Inferior parietal cortex (tissue), 1 donor: ENCODE results near the gene EDC3.
"Not testable (repeated sequence)": the region's sequence is repeated elsewhere in the genome, so short reads cannot be mapped to it uniquely, and the experiment has no call there.

Experiments
- DNase-seq: peaks from one replicate; pipeline ENCODE4 v3.0.0-alpha.2; 2016; ENCODE audit errors: extremely low spot score

The EDC3 gene

GRCh38 chr15:74611834-74612233, 84.0 kb downstream of the EDC3 start:
- DNase-seq: no peak

GRCh38 chr15:74611341-74611740, 84.5 kb downstream of the EDC3 start:
- DNase-seq: no peak

- DNase-seq: no peak
Observed at GRCh38 chr15:74610302-74610951, 85.4 kb downstream of the EDC3 start.

- DNase-seq: no peak
Observed at GRCh38 chr15:74609938-74610301, 85.9 kb downstream of the EDC3 start.

GRCh38 chr15:74608786-74609185, 87.0 kb downstream of the EDC3 start:
- no peak for DNase-seq

GRCh38 chr15:74605795-74606150, 90.1 kb downstream of the EDC3 start:
- no peak for DNase-seq

- DNase-seq: no peak
Observed at GRCh38 chr15:74604983-74605794, 90.6 kb downstream of the EDC3 start.

- no peak for DNase-seq
Observed at GRCh38 chr15:74603789-74604705, 91.8 kb downstream of the EDC3 start.

- no peak for DNase-seq
Observed at GRCh38 chr15:74603026-74603788, 92.6 kb downstream of the EDC3 start.

- no peak for DNase-seq
Observed at GRCh38 chr15:74599156-74599555, 96.7 kb downstream of the EDC3 start.

GRCh38 chr15:74598126-74598842, 97.5 kb downstream of the EDC3 start:
- DNase-seq: peak; percentile 93

- DNase-seq: not testable (repeated sequence)
Observed at GRCh38 chr15:74597146-74597705, 98.6 kb downstream of the EDC3 start.

- DNase-seq: not testable (repeated sequence)
Observed at GRCh38 chr15:74596736-74597135, 99.1 kb downstream of the EDC3 start.

GRCh38 chr15:74595271-74595670, 100.6 kb downstream of the EDC3 start:
- no peak for DNase-seq

- no peak for DNase-seq
Observed at GRCh38 chr15:74594455-74594854, 101.4 kb downstream of the EDC3 start.

GRCh38 chr15:74593122-74593521, 102.7 kb downstream of the EDC3 start:
- no peak for DNase-seq

GRCh38 chr15:74592222-74592621, 103.6 kb downstream of the EDC3 start:
- no peak for DNase-seq

- DNase-seq: no peak
Observed at GRCh38 chr15:74589826-74590225, 106.0 kb downstream of the EDC3 start.

- DNase-seq: no peak
Observed at GRCh38 chr15:74585857-74586256, 110.0 kb downstream of the EDC3 start.

- no peak for DNase-seq
Observed at GRCh38 chr15:74585191-74585590, 110.6 kb downstream of the EDC3 start.

GRCh38 chr15:74584779-74585178, 111.0 kb downstream of the EDC3 start:
- DNase-seq: peak; percentile 39
